Brain pericyte (primary cell): Measurements from ENCODE around the gene OR8J3.
"Not testable (repeated sequence)": the region's sequence is repeated elsewhere in the genome, so short reads cannot be mapped to it uniquely, and the experiment has no call there.

Experiments
- DNase-seq: peaks from one replicate; pipeline ENCODE4 v3.0.0-alpha.2; 2012; ENCODE audit warnings: low read depth, low spot score

The OR8J3 gene, protein sequence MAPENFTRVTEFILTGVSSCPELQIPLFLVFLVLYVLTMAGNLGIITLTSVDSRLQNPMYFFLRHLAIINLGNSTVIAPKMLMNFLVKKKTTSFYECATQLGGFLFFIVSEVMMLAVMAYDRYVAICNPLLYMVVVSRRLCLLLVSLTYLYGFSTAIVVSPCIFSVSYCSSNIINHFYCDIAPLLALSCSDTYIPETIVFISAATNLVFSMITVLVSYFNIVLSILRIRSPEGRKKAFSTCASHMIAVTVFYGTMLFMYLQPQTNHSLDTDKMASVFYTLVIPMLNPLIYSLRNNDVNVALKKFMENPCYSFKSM

GRCh38 chr11:56140151-56140661 is at the start of gene OR8J3:
OR8J3 (minus strand) TSS chr11:56140201; CDS start chr11:56137718, 2,483 bp downstream.
- no peak for DNase-seq

- DNase-seq = no peak
Observed at GRCh38 chr11:56188602-56189001, 48.6 kb upstream of the OR8J3 start.

DNA sequence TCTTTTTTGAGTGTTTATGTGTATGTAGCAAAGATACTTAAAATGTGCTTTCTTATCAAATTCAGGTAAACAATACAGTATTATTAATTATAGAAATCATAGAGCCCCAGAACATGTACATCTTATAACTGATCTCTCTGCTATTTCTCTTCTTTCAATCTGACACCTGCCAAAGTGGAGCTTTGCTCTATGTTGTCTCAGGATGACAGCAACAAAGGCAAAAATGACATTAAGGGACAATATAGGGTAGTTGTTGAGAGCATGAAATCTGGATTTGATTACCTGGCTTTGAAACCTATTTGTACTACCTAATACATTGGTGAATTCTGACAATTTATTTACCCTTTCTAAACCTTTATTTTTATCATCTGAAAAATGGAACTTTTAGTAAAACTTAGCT is 43.5 kb upstream of the OR8J3 start:
- DNase-seq = no peak

GRCh38 chr11:56176318-56176717 is 36.3 kb upstream of the OR8J3 start, which contains the start of gene OR5J2:
OR5J2 (plus strand) TSS chr11:56176618; CDS start chr11:56176618, 0 bp downstream.
- DNase-seq = no peak

DNA sequence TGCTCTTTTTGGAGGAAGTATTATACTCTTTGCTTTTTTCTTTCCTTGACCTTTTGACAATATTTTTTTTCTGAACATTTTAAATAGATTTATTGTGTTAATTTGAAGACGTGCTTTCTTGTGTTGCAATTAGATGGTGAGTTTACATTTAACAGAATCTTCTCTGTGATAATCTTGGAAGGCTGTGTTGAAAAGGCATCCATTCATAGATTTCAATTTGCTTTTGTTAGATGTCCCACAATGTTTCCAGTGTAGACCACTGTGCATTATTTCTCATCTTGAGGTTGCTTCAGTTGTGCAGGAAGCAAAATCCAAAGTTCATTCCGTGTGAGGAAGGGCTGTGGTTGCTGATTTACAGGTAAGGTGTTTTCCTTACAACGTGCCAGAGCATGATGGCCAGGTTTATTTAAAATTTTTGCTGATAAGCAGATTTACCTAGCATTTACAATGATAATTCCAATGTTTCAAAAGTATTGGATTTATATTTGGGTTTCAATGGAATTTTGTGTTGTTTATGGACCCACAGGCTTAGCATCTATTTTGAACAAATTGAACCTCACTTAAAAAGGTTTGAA is 32.3 kb upstream of the OR8J3 start:
- no peak for DNase-seq

GRCh38 chr11:56163804-56164203 is 23.8 kb upstream of the OR8J3 start:
- no peak for DNase-seq

DNA sequence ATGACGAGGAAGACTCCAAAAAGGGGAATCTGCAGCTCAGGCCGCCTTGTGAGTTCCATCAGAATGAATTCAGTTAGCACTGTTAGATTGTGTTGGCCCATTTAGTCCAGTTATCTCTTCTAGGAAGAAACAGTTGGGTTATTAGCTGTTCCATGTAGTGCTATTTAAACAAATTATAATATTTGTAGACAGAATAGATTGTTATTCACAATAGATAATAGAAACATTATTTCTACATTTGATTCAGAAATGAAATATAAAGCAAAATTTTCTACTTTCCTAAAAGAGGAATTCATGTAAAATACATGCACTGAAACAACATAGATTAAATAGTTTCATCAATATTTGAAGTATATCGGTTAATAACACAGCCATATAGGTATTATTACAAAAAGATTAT is 20.2 kb upstream of the OR8J3 start, which contains the start of gene OR8K5:
Gene OR8K5, minus strand, starts transcription at position 101 of the 400 bp plus-strand sequence. Its CDS starts 0 bp downstream, at position 101.
- no peak for DNase-seq

DNA sequence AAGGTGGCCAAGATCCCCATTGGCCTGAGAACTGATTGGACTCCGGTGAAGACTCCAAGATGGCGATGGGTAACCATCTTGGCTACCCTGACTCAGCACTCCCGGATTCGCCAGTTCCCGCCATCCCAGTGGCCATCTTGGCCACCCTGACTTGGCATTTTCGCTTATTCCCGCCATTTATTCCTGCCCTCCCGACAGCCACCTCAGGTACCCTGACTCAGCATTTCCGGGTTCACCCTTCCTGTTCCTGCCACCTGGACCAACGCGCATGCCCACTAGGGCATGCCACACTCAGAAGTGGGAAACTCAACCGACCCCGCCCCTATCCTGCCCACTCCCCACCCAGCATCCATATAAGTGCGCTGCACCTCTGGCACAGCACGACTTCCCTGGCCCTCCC is 12.3 kb upstream of the OR8J3 start:
- no peak for DNase-seq

GRCh38 chr11:56151376-56151775 is 11.4 kb upstream of the OR8J3 start:
- DNase-seq = no peak

DNA sequence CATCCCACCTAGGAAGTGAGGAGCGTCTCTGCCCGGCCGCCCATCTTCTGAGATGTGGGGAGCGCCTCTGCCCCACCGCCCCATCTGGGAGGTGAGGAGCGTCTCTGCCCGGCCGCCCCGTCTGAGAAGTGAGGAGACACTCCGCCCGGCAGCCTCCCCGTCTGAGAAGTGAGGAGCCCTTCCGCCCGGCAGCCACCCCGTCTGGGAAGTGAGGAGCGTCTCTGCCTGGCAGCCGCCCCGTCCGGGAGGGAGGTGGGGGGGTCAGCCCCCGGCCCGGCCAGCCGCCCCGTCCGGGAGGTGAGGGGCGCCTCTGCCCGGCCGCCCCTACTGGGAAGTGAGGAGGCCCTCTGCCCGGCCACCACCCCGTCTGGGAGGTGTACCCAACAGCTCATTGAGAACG is 3.7 kb upstream of the OR8J3 start:
- DNase-seq = not testable (repeated sequence)

DNA sequence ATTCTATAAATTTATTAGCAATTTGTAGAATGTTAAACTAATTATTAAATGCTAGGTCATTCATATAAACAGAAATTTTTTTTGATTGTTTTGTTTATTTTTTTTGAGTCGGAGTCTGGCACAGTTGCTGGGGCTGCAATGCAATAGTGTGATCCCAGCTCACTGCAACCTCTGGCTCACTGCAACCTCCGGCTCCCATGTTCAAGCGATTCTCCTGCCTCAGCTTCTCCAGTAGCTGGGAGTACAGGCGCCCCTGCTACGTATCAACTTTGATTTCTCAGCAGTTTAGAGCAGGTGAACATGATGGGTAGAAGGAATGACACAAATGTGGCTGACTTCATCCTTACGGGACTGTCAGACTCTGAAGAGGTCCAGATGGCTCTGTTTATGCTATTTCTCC is 17.9 kb downstream of the OR8J3 start, which contains the start of gene OR8H3:
Gene OR8H3, plus strand, starts transcription at position 301 of the 400 bp plus-strand sequence. Its CDS starts 0 bp downstream, at position 301.
- DNase-seq = no peak

DNA sequence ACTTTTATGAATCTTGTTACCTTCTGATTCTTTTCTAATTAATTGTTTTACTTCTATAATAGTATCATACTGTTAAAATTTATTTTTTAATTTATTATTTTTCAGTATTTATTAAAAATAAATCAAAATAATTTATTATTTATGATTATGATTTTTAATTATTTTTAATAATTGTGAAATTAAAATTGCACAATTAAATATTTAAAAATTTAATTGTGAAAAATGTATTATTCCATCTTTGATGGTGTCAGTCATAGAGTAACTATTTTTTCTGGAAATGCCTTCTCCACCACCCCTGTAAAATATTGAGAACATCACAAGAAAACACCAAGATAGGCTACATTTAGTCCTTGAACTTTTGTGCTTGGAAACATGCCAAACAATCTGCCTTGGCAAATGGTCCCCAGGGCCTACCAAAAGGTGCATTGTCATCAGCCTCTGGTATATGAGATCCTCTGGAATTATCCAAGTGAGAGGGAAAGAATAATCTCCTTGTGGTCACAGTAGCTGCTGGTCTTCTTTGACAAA is 36.7 kb downstream of the OR8J3 start, which contains the start of gene OR8H2:
Gene OR8H2, plus strand, starts transcription at position 478 of the 528 bp plus-strand sequence. CDS start 1,356 bp downstream, outside the sequence.
- DNase-seq = no peak

DNA sequence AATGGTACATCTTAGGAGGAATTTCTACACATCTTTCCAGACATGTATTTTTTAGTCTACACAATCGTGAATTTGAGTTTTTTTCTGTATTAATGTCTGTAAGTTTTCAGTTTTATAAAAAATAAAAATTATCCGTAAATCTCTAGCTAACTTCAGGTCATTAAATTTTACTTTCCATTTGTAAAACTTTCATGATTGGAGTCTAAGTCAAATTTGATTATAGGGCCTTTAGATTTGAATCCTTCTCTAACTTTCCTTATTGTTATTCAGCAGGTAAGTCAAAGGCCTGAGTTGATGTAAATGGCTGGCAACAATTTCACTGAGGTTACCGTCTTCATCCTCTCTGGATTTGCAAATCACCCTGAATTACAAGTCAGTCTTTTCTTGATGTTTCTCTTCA is 47.0 kb downstream of the OR8J3 start, which contains the start of gene OR8I2:
Gene OR8I2, plus strand, starts transcription at position 301 of the 400 bp plus-strand sequence. Its CDS starts 0 bp downstream, at position 301.
- DNase-seq = no peak

- no peak for DNase-seq
Observed at GRCh38 chr11:56089697-56090096, 50.3 kb downstream of the OR8J3 start.
